HEK293 (cell line): Measurements from ENCODE around the gene NAPB.

ENCODE experiments used
- CTCF ChIA-PET: fragments of 350-600 bp; formaldehyde crosslinking; extraction: SDS; loops from one replicate; lab custom pipeline; 2021; ENCODE audit warnings: antibody characterized with exemption; lab: Yijun Ruan, JAX
- POLR2A ChIA-PET: fragments of 300-600 bp; formaldehyde crosslinking; extraction: SDS; loops from one replicate; lab custom pipeline; 2020; ENCODE audit warnings: antibody characterized with exemption, inconsistent platforms; lab: Yijun Ruan, JAX
- H3K27ac ChIP-seq: fragments of 200-500 bp; sonication (Bioruptor generic); 2 replicates; pipeline ENCODE4 v1.5.1; 2014; ENCODE audit warnings: low read depth, low read length, control low read depth, inconsistent platforms; ENCODE audit errors: extremely low read depth
- H3K36me3 ChIP-seq, 2 experiments: fragments of 200-500 bp in 1 of 2; sonication (Bioruptor generic) in 1 of 2; 1 replicate in 1 of 2; 2 replicates in 1 of 2; pipeline ENCODE4 v1.5.1; 2014 to 2017; ENCODE audit warnings: inconsistent platforms in 2 of 2, low read length in 2 of 2; ENCODE audit not compliant: control insufficient read depth in 2 of 2, insufficient read depth in 1 of 2
- H3K4me1 ChIP-seq: fragments of 200-500 bp; sonication (Bioruptor generic); 2 replicates; pipeline ENCODE4 v1.5.1; 2014; ENCODE audit warnings: mild to moderate bottlenecking, low read length, inconsistent platforms; ENCODE audit not compliant: control insufficient read depth, insufficient read depth
- H3K4me3 ChIP-seq: 2 replicates; pipeline ENCODE4 v1.5.1; 2011; ENCODE audit warnings: low read depth, mild to moderate bottlenecking, control low read depth, low read length, moderate library complexity
- H3K9me3 ChIP-seq: fragments of 200-500 bp; sonication (Bioruptor generic); 2 replicates; pipeline ENCODE4 v1.5.1; 2014; ENCODE audit warnings: low read depth, low read length, inconsistent platforms; ENCODE audit not compliant: control insufficient read depth, insufficient read depth
- BCL11B ChIP-seq: fragments of 450-650 bp; formaldehyde crosslinking; IDR thresholded peaks from 2 replicates; pipeline ENCODE4 v1.5.1; 2016; ENCODE audit warnings: low read depth, missing biosample characterization, missing genetic modification characterization
- BCL6B ChIP-seq: fragments of 450-650 bp; formaldehyde crosslinking; IDR thresholded peaks from 2 replicates; pipeline ENCODE4 v1.5.1; 2017; ENCODE audit warnings: missing biosample characterization, missing genetic modification characterization
- EGR2 ChIP-seq: fragments of 450-650 bp; formaldehyde crosslinking; IDR thresholded peaks from 2 replicates; pipeline ENCODE4 v1.5.1; 2016; ENCODE audit warnings: low read depth, missing biosample characterization, missing genetic modification characterization
- GFI1B ChIP-seq: fragments of 450-650 bp; formaldehyde crosslinking; IDR thresholded peaks from 2 replicates; pipeline ENCODE4 v1.5.1; 2016; ENCODE audit warnings: missing biosample characterization, missing genetic modification characterization
- GLIS1 ChIP-seq: fragments of 450-650 bp; formaldehyde crosslinking; IDR thresholded peaks from 2 replicates; pipeline ENCODE4 v1.5.1; 2016; ENCODE audit warnings: missing biosample characterization, missing genetic modification characterization
- ZBTB49 ChIP-seq: fragments of 450-650 bp; formaldehyde crosslinking; IDR thresholded peaks from 2 replicates; pipeline ENCODE4 v1.5.1; 2016; ENCODE audit warnings: missing biosample characterization, missing genetic modification characterization, low read depth
- ZNF112 ChIP-seq: fragments of 450-650 bp; formaldehyde crosslinking; IDR thresholded peaks from 2 replicates; pipeline ENCODE4 v1.5.0; 2017; ENCODE audit warnings: missing biosample characterization, missing genetic modification characterization
- ZNF274 ChIP-seq, 2 experiments: fragments of 200-500 bp in 1 of 2; fragments of 450-650 bp in 1 of 2; sonication (Bioruptor generic) in 1 of 2; formaldehyde crosslinking in 1 of 2; IDR thresholded peaks; 2 replicates each; pipeline versions ENCODE4 v1.5.1 to v1.6.1; 2014 to 2016; ENCODE audit warnings: borderline replicate concordance in 1 of 2, inconsistent platforms in 1 of 2, low read length in 1 of 2, missing biosample characterization in 1 of 2, missing genetic modification characterization in 1 of 2
- ZNF324 ChIP-seq: fragments of 450-650 bp; formaldehyde crosslinking; IDR thresholded peaks from 2 replicates; pipeline ENCODE4 v1.5.1; 2016; ENCODE audit warnings: missing biosample characterization, missing genetic modification characterization
- ZNF362 ChIP-seq: fragments of 450-650 bp; formaldehyde crosslinking; IDR thresholded peaks from 2 replicates; pipeline ENCODE4 v1.5.1; 2016; ENCODE audit warnings: missing biosample characterization, missing genetic modification characterization
- ZNF366 ChIP-seq: fragments of 450-650 bp; formaldehyde crosslinking; conservative IDR thresholded peaks from 2 replicates; pipeline ENCODE4 v1.5.1; 2016; ENCODE audit warnings: missing biosample characterization, missing genetic modification characterization
- ZNF449 ChIP-seq: fragments of 450-650 bp; formaldehyde crosslinking; IDR thresholded peaks from 2 replicates; pipeline ENCODE4 v1.5.1; 2017; ENCODE audit warnings: missing biosample characterization, mild to moderate bottlenecking, missing genetic modification characterization, moderate library complexity
- ZNF544 ChIP-seq: fragments of 450-650 bp; formaldehyde crosslinking; IDR thresholded peaks from 2 replicates; pipeline ENCODE4 v1.5.0; 2017; ENCODE audit warnings: missing biosample characterization, missing genetic modification characterization
- ZNF558 ChIP-seq: fragments of 450-650 bp; formaldehyde crosslinking; IDR thresholded peaks from 2 replicates; pipeline ENCODE4 v1.5.1; 2016; ENCODE audit warnings: missing biosample characterization, missing genetic modification characterization
- ZNF639 ChIP-seq: fragments of 450-650 bp; formaldehyde crosslinking; IDR thresholded peaks from 2 replicates; pipeline ENCODE4 v1.5.1; 2016; ENCODE audit warnings: missing biosample characterization, missing genetic modification characterization
- ZNF704 ChIP-seq: fragments of 450-650 bp; formaldehyde crosslinking; IDR thresholded peaks from 2 replicates; pipeline ENCODE4 v1.5.1; 2016; ENCODE audit warnings: missing biosample characterization, missing genetic modification characterization
- ZNF837 ChIP-seq: fragments of 450-650 bp; formaldehyde crosslinking; IDR thresholded peaks from 2 replicates; pipeline ENCODE4 v1.5.1; 2016; ENCODE audit warnings: missing biosample characterization, missing genetic modification characterization

The NAPB gene

GRCh38 chr20:23452776-23453175 is 31.5 kb upstream of the NAPB start, which contains the start of gene CST11:
Gene CST11, minus strand, starts transcription at chr20:23452876. Its CDS starts 65 bp downstream, at chr20:23452811.
- no peak within 1 kb of the TSS for H3K4me3 ChIP-seq
- TF ChIP-seq ZBTB49 (tag by site-specific recombination) = no peak
- no peak for TF ChIP-seq ZNF837
- H3K27ac ChIP-seq = no peak within 1 kb of the TSS
- H3K4me1 ChIP-seq = no peaks in the 10 kb centered on the region
- POLR2A ChIA-PET = no interaction called here
- H3K36me3 ChIP-seq = no peaks in the 10 kb centered on the region
- no peaks in the 10 kb centered on the region for H3K9me3 ChIP-seq
- CTCF ChIA-PET = interaction anchor here (0.8 kb wide), 1 partner anchor 154 kb away, joined by 4 read pairs; no protein-coding TSS in a partner anchor

- Histone ChIP-seq H3K4me1 (no peaks in the 10 kb centered on the region), H3K9me3 (no peaks in the 10 kb centered on the region), H3K27ac (no peak overlapping the region), H3K4me3 (no peak overlapping the region), H3K36me3 (no peaks in the 10 kb centered on the region)
- ChIA-PET POLR2A (no interaction called here), CTCF (interaction anchor here (0.8 to 1.0 kb wide), 2 partner anchors 10 to 154 kb away, joined by 4 to 5 read pairs; no protein-coding TSS in a partner anchor)
- TF ChIP-seq ZNF558 (tag by site-specific recombination) (no peak), BCL6B (tag by site-specific recombination) (no peak)
Observed at GRCh38 chr20:23451956-23452487, 30.7 kb upstream of the NAPB start.

GRCh38 chr20:23450877-23451276 is 29.6 kb upstream of the NAPB start:
- H3K4me3 ChIP-seq = no peak overlapping the region
- H3K27ac ChIP-seq = no peak overlapping the region
- ChIA-PET CTCF (interaction anchor here (1.0 kb wide), 1 partner anchor 9 kb away, joined by 5 read pairs; no protein-coding TSS in a partner anchor), POLR2A (no interaction called here)
- peak; percentile 82 for TF ChIP-seq ZNF366
- no peak for TF ChIP-seq GLIS1 (tag by site-specific recombination)
- H3K9me3 ChIP-seq = no peaks in the 10 kb centered on the region
- H3K4me1 ChIP-seq = no peaks in the 10 kb centered on the region
- H3K36me3 ChIP-seq = no peaks in the 10 kb centered on the region

GRCh38 chr20:23449421-23449820 is 28.1 kb upstream of the NAPB start:
- no peaks in the 10 kb centered on the region for H3K36me3 ChIP-seq
- no peak overlapping the region for H3K27ac ChIP-seq
- ChIA-PET CTCF (interaction anchor here (1.0 to 1.1 kb wide), 2 partner anchors 8 to 157 kb away, joined by 3 to 4 read pairs; no protein-coding TSS in a partner anchor), POLR2A (no interaction called here)
- H3K4me1 ChIP-seq = no peaks in the 10 kb centered on the region
- H3K9me3 ChIP-seq = no peaks in the 10 kb centered on the region
- H3K4me3 ChIP-seq = no peak overlapping the region
- TF ChIP-seq ZNF449 (no peak), ZNF274 (IDR thresholded peaks at IDR 0.05; ENCODE audit: low read length) (no peak), ZNF274 (tag by site-specific recombination; IDR thresholded peaks at IDR 0.05; ENCODE audit: borderline replicate concordance) (no peak), EGR2 (tag by site-specific recombination) (no peak), BCL11B (tag by site-specific recombination) (no peak), GFI1B (tag by site-specific recombination) (no peak), ZNF324 (no peak), ZNF704 (tag by site-specific recombination) (no peak), ZNF112 (tag by site-specific recombination) (no peak), ZNF639 (no peak), ZNF544 (tag by site-specific recombination) (no peak), ZNF362 (tag by site-specific recombination) (no peak)
